Measurements from ENCODE around the gene HMGXB4. TPM values are rescaled to one million over a fixed set of nuclear protein-coding genes. Genes with fewer than 3 reads are reported as not detected.

Gene HMGXB4
- total and polyA plus RNA-seq, 12 donors: 5.4 to 26.1 (median 19.8) TPM

DNA sequence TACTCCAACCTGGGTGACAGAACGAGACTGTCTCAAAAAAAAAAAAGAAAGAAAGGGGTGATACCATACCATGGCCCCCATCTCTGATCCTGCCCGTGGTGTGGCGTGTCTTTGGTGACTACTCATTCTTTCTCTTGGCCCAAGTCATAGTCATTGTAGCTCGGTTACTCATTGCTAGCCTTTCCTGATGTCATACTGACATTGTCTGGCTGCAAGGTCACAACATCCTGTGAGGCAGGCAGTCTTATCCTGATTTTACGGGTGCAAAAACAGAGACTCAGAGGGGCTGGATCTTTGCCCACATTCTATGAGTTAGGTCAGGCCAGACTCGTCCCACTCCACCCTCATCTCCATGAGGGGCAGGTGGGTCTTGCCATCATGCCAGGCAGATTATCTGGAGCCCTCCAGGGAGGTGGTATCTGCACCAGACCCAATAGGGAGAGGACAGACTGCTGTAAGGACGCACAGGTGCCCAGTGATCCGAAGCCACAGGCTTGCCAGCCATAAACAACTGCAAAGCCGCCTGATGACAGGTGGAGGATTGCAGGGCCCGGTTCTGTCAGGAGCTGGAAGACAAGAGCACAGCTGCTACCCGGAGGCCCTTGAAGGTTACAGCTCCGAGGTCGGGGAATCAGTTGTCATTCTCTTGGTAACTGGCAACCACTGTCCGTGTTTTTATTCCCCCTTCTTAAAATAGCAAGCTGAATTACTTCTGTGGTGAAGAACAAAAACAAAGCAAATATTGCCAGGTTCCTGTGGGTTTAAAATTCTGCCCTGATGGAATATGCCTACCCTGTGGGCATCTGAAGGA lies 56.2 kb downstream of the HMGXB4 start:
- Histone ChIP-seq H3K4me3 (no peak overlapping the region), H3K27me3 (no peaks in the 10 kb centered on the region), H3K4me1 (replicated peaks in 1 of 2) (peaks cover 34 to 75% of the 10 kb centered on the region in 2 donors), H3K36me3 (replicated peaks in 1 of 2) (peaks cover 0 to 22% of the 10 kb centered on the region in 2 donors), H3K27ac (peak overlapping the region; percentile 82 to 96 (median 93)), H3K9me3 (replicated peaks in 1 of 3) (no peaks in the 10 kb centered on the region)
- intact Hi-C loops (cut with DNase I): no loop called here
- WGBS, 4 donors: 19 to 27% (median 24%) methylated on average over 8 to 14 of the region's 14 CpGs
- DNase-seq: peak; percentile 78 to 94 (median 90)
- TF ChIP-seq, protein P1, sequence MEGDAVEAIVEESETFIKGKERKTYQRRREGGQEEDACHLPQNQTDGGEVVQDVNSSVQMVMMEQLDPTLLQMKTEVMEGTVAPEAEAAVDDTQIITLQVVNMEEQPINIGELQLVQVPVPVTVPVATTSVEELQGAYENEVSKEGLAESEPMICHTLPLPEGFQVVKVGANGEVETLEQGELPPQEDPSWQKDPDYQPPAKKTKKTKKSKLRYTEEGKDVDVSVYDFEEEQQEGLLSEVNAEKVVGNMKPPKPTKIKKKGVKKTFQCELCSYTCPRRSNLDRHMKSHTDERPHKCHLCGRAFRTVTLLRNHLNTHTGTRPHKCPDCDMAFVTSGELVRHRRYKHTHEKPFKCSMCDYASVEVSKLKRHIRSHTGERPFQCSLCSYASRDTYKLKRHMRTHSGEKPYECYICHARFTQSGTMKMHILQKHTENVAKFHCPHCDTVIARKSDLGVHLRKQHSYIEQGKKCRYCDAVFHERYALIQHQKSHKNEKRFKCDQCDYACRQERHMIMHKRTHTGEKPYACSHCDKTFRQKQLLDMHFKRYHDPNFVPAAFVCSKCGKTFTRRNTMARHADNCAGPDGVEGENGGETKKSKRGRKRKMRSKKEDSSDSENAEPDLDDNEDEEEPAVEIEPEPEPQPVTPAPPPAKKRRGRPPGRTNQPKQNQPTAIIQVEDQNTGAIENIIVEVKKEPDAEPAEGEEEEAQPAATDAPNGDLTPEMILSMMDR (IDR thresholded peaks at IDR 0.05): no peak
- TF ChIP-seq POLR2A (IDR thresholded peaks at IDR 0.05): peak in 1 of 2 donors; percentile 65

DNA sequence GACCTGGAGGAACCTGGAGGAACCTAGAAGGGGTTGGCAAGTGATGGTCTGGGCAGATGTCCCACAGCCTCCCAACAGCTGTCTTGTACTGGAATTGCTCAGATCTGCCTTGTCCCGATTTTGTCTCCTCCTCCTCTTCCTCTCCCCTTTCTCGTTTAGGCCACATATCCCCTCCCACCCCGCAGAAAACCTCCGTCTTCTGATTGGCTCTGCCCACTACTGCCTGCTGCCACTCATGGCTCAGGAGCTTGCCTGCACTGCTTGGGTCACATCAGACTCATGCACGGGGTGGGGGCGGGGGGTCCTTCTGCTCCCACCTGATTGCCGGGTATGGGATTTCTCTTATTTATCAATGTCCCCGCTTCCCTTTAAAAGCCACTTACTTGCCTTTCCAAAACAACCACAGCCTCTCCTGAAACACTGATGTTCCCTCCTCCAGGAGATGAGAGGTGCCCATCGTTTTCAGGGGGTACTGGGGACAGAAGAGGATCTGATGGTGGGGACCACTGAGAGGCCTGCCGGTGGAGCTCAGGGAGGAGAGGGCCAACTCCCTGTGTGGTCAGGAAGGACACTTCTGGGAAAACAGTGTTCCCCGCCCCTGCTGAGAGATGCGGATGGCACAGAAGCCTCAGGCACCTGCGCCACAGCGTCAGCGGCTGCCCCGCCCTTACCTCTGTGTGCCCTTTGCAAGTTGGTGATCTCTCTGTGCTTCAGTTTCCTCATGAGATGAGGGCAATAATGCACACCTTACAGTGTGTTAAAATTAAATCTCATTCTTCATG lies 57.1 kb downstream of the HMGXB4 start:
- Histone ChIP-seq H3K9me3 (replicated peaks in 1 of 3) (no peaks in the 10 kb centered on the region), H3K36me3 (replicated peaks in 1 of 2) (peaks cover 0 to 30% of the 10 kb centered on the region in 2 donors), H3K4me1 (replicated peaks in 1 of 2) (peaks cover 40 to 81% of the 10 kb centered on the region in 2 donors), H3K27ac (peak overlapping the region; percentile 82 to 96 (median 93)), H3K27me3 (no peaks in the 10 kb centered on the region), H3K4me3 (no peak overlapping the region)
- intact Hi-C loops (cut with DNase I): no loop called here
- 71 to 78% (median 73%) methylated on average over 15 to 16 of the region's 16 CpGs for WGBS, 4 donors
- no peak for TF ChIP-seq POLR2A (IDR thresholded peaks at IDR 0.05)
- TF ChIP-seq, protein P1 (IDR thresholded peaks at IDR 0.05): no peak
- peak in 3 of 7 donors; percentile 12 to 63 (median 36) for DNase-seq

DNA sequence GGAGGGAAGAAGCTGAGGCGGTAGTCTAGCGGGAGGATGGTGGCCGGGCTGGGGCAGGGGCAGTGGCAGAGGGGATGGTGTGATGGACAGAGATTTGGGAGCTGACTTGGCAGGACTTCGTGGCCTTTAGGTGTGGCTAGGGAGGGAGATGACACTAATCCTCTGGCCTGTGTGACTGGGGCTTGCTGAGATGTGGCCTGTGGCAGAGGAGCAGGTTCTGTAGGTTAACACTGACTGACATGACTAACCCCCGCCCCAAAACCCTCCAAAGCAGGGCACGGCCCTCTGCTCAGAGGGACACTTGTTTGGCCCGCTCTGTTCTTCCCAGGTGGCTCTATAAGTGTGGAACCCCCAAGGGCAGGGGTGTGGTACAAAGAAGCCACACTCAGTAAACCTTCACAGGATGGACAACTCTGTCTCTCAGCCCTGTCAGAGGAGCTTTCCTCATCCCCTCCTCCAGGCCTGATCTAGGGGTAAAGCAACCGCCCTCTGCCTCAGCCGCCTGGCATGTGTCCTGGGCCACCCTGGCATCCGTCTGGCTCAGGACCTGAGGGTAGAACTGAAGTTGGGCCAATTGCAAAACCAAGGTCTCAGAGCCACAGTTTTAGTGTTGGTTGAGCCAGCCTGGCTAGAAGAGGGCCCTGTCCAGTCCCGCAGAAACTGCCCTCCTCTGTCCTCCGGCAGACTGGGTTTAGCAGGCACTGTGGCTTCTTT lies 58.0 kb downstream of the HMGXB4 start:
- Histone ChIP-seq H3K27ac (peak overlapping the region; percentile 12 to 96 (median 87)), H3K4me1 (replicated peaks in 1 of 2) (peaks cover 40 to 80% of the 10 kb centered on the region in 2 donors), H3K27me3 (no peaks in the 10 kb centered on the region), H3K4me3 (no peak overlapping the region), H3K36me3 (replicated peaks in 1 of 2) (peaks cover 0 to 33% of the 10 kb centered on the region in 2 donors), H3K9me3 (replicated peaks in 1 of 3) (no peaks in the 10 kb centered on the region)
- peak in 6 of 7 donors; percentile 63 to 83 (median 78) for DNase-seq
- TF ChIP-seq, protein P1 (IDR thresholded peaks at IDR 0.05): no peak
- peak in 1 of 2 donors; percentile 55 for TF ChIP-seq POLR2A (IDR thresholded peaks at IDR 0.05)
- intact Hi-C loops (cut with DNase I): no loop called here
- WGBS, 4 donors: 69 to 76% (median 72%) methylated on average over 8 to 12 of the region's 12 CpGs
